ENCODE results near the gene HCN3. TPM values are rescaled to one million over a fixed set of nuclear protein-coding genes. Genes with fewer than 3 reads are reported as not detected.
"Not testable (repeated sequence)": the region's sequence is repeated elsewhere in the genome, so short reads cannot be mapped to it uniquely, and the experiment has no call there.

Gene HCN3
- polyA plus RNA-seq, 1 of the 3 experiments (the other 2 are of a cell fraction), result 9.7 TPM

DNA sequence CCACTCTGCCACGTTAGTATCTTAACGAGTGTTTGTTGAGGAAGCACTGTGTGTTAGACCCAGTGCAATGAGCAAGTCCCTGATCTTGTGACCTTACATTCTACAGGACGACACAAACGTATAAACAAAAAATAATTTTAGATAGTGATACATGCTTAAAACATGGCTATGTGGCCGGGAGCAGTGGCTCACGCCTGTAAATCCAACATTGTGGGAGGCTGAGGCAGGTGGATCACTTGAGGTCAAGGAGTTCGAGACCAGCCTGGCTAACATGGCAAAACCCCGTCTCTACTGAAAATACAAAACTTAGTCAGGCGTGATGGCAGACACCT, 49.2 kb upstream of the HCN3 start:
- Histone ChIP-seq H3F3A (replicated peaks; ENCODE audit: insufficient read depth) (peaks cover 34% of the 10 kb centered on the region), H3K4me1 (ENCODE audit: control insufficient read depth in 1 of 2, insufficient read depth in 2 of 2, low read depth in 1 of 2, low read length in 1 of 2) (peaks cover 12 to 14% of the 10 kb centered on the region in 2 experiments; a peak in 3 of 4 replicates), H3K9me3 (no peaks in the 10 kb centered on the region), H3K9ac (peak overlapping the region; percentile 63), H3K9me2 (no peaks in the 10 kb centered on the region), H3K36me3 (replicated peaks in 1 of 2; ENCODE audit: control insufficient read depth in 1 of 2, insufficient read depth in 2 of 2, low read length in 1 of 2) (no peaks in the 10 kb centered on the region), H3K4me2 (peak overlapping the region; percentile 59), H3K27ac (ENCODE audit: low read depth in 2 of 2, low read length in 1 of 2) (peak overlapping the region; percentile 55 to 86), H4K20me1 (ENCODE audit: insufficient read depth) (no peaks in the 10 kb centered on the region), H3K79me2 (ENCODE audit: insufficient read depth) (peaks cover 25% of the 10 kb centered on the region), H2AFZ (ENCODE audit: low read depth) (peak overlapping the region; percentile 69; the same call in 1 of the 2 replicates), H3K27me3 (ENCODE audit: insufficient read depth) (no peaks in the 10 kb centered on the region), H3K4me3 (ENCODE audit: low read depth in 2 of 2, low read length in 1 of 2) (peak overlapping the region; percentile 28 to 39; a peak in 3 of 4 replicates)
- 82% methylated on average over 9 of the region's 9 CpGs for WGBS (ENCODE audit: low lambda C conversion rate)
- no peak for DNase-seq
- TF ChIP-seq EZH2phosphoT487 (IDR thresholded peaks at IDR 0.05; ENCODE audit: borderline replicate concordance, low read depth) (no peak), CTCF (IDR thresholded peaks at IDR 0.05) (no peak), ELF1 (IDR thresholded peaks at IDR 0.05) (no peak), TAF1 (IDR thresholded peaks at IDR 0.05; ENCODE audit: borderline replicate concordance, low read depth, low read length) (no peak), PBX3 (IDR thresholded peaks at IDR 0.05) (no peak), MAX (IDR thresholded peaks at IDR 0.05; ENCODE audit: low read depth) (no peak), JUND (IDR thresholded peaks at IDR 0.05) (no peak)
- TF ChIP-seq, protein P1, sequence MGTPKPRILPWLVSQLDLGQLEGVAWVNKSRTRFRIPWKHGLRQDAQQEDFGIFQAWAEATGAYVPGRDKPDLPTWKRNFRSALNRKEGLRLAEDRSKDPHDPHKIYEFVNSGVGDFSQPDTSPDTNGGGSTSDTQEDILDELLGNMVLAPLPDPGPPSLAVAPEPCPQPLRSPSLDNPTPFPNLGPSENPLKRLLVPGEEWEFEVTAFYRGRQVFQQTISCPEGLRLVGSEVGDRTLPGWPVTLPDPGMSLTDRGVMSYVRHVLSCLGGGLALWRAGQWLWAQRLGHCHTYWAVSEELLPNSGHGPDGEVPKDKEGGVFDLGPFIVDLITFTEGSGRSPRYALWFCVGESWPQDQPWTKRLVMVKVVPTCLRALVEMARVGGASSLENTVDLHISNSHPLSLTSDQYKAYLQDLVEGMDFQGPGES (IDR thresholded peaks at IDR 0.05; ENCODE audit: low read depth, low read length), result no peak
- TF ChIP-seq, protein P2, sequence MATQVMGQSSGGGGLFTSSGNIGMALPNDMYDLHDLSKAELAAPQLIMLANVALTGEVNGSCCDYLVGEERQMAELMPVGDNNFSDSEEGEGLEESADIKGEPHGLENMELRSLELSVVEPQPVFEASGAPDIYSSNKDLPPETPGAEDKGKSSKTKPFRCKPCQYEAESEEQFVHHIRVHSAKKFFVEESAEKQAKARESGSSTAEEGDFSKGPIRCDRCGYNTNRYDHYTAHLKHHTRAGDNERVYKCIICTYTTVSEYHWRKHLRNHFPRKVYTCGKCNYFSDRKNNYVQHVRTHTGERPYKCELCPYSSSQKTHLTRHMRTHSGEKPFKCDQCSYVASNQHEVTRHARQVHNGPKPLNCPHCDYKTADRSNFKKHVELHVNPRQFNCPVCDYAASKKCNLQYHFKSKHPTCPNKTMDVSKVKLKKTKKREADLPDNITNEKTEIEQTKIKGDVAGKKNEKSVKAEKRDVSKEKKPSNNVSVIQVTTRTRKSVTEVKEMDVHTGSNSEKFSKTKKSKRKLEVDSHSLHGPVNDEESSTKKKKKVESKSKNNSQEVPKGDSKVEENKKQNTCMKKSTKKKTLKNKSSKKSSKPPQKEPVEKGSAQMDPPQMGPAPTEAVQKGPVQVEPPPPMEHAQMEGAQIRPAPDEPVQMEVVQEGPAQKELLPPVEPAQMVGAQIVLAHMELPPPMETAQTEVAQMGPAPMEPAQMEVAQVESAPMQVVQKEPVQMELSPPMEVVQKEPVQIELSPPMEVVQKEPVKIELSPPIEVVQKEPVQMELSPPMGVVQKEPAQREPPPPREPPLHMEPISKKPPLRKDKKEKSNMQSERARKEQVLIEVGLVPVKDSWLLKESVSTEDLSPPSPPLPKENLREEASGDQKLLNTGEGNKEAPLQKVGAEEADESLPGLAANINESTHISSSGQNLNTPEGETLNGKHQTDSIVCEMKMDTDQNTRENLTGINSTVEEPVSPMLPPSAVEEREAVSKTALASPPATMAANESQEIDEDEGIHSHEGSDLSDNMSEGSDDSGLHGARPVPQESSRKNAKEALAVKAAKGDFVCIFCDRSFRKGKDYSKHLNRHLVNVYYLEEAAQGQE (IDR thresholded peaks at IDR 0.05; ENCODE audit: low read depth, low read length), result no peak
- TF ChIP-seq, protein P3, sequence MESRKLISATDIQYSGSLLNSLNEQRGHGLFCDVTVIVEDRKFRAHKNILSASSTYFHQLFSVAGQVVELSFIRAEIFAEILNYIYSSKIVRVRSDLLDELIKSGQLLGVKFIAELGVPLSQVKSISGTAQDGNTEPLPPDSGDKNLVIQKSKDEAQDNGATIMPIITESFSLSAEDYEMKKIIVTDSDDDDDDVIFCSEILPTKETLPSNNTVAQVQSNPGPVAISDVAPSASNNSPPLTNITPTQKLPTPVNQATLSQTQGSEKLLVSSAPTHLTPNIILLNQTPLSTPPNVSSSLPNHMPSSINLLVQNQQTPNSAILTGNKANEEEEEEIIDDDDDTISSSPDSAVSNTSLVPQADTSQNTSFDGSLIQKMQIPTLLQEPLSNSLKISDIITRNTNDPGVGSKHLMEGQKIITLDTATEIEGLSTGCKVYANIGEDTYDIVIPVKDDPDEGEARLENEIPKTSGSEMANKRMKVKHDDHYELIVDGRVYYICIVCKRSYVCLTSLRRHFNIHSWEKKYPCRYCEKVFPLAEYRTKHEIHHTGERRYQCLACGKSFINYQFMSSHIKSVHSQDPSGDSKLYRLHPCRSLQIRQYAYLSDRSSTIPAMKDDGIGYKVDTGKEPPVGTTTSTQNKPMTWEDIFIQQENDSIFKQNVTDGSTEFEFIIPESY (IDR thresholded peaks at IDR 0.05; ENCODE audit: borderline replicate concordance, low read depth), result no peak
- ChIA-PET POLR2A (interaction anchor here (0.6 to 1.2 kb wide), 3 partner anchors 10 to 35 kb away, joined by 3 to 5 read pairs (median 3); partner anchors contain the start of gene THBS3), CTCF (interaction anchor here (1.2 to 4.1 kb wide), 6 partner anchors 17 to 52 kb away, joined by 3 to 48 read pairs (median 14); partner anchors contain the start of genes ENTREP3, MTX1, THBS3 and TRIM46)

DNA sequence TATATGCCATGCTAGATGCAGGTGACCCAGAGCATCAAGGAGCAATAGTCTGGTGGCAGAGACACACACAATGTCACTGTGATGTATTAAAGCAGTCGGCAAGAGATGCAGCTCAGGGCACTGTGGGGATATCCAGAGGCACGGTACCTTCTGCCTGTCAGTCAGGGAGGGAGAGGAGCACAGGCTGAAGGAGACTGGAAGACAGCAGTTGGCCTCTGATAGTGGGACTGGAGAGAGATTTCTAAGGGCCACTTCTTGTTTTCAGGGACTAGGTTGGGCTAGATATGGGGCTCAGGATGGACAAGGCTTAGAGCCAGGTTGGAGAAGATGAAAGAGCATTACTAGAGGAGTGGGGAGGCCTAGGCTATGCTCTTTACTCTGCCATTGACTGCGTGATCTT, 46.0 kb upstream of the HCN3 start:
- H3K9me2 ChIP-seq; H3K36me3 ChIP-seq (replicated peaks in 1 of 2; ENCODE audit: control insufficient read depth in 1 of 2, insufficient read depth in 2 of 2, low read length in 1 of 2); H3K4me2 ChIP-seq; H3F3A ChIP-seq (replicated peaks; ENCODE audit: insufficient read depth); H3K4me3 ChIP-seq (ENCODE audit: low read depth in 2 of 2, low read length in 1 of 2); H3K4me1 ChIP-seq (ENCODE audit: control insufficient read depth in 1 of 2, insufficient read depth in 2 of 2, low read depth in 1 of 2, low read length in 1 of 2); POLR2A ChIA-PET; H3K9me3 ChIP-seq; H3K27me3 ChIP-seq (ENCODE audit: insufficient read depth); H2AFZ ChIP-seq (ENCODE audit: low read depth); H4K20me1 ChIP-seq (ENCODE audit: insufficient read depth); H3K9ac ChIP-seq; H3K79me2 ChIP-seq (ENCODE audit: insufficient read depth); DNase-seq: not testable (repeated sequence)
- 62% methylated on average over 3 of the region's 3 CpGs for WGBS (ENCODE audit: low lambda C conversion rate)
- CTCF ChIA-PET, result interaction anchor here (1.1 kb wide), 1 partner anchor 94 kb away, joined by 4 read pairs; no protein-coding TSS in a partner anchor
- peak overlapping the region in 1 of 2 experiments; percentile 28; a peak in 1 of 4 replicates for H3K27ac ChIP-seq (ENCODE audit: low read depth in 2 of 2, low read length in 1 of 2)
